Choroid plexus epithelial cell (primary cell): ENCODE results near the gene HLA-DPA1.

Experiments
- DNase-seq: peaks from one replicate; pipeline ENCODE4 v3.0.0-alpha.2; 2010; ENCODE audit warnings: low read depth
- H3K4me3 ChIP-seq: 2 replicates; pipeline ENCODE4 v1.5.1; 2011; ENCODE audit warnings: low read depth, mild to moderate bottlenecking, control low read depth, low read length, moderate library complexity
- CTCF ChIP-seq: conservative IDR thresholded peaks from 2 replicates; pipeline ENCODE4 v1.5.1; 2011; ENCODE audit warnings: low read depth, mild to moderate bottlenecking, control low read depth, inconsistent platforms, low read length, moderate library complexity

The HLA-DPA1 gene

GRCh38 chr6:33091957-33092356 lies 18.5 kb upstream of the HLA-DPA1 start:
- no peak overlapping the region for H3K4me3 ChIP-seq
- DNase-seq, result no peak
- peak; percentile 36 for TF ChIP-seq CTCF

GRCh38 chr6:33088931-33089620 lies 15.6 kb upstream of the HLA-DPA1 start:
- DNase-seq, result no peak
- no peak for TF ChIP-seq CTCF

GRCh38 chr6:33088258-33088930 lies 14.9 kb upstream of the HLA-DPA1 start:
- H3K4me3 ChIP-seq, result no peak overlapping the region
- no peak for TF ChIP-seq CTCF
- DNase-seq, result no peak

More at GRCh38 chr6:33088931-33089620, 15.6 kb upstream of the HLA-DPA1 start:
- no peak overlapping the region for H3K4me3 ChIP-seq

- TF ChIP-seq CTCF, result no peak
- no peak overlapping the region for H3K4me3 ChIP-seq
- no peak for DNase-seq
Measured at GRCh38 chr6:33085627-33086026, 12.2 kb upstream of the HLA-DPA1 start.

- DNase-seq, result peak; percentile 65
- peak; percentile 71 for TF ChIP-seq CTCF
Measured at GRCh38 chr6:33082702-33083101, 9.3 kb upstream of the HLA-DPA1 start.

GRCh38 chr6:33081098-33081824 lies 7.8 kb upstream of the HLA-DPA1 start:
- TF ChIP-seq CTCF, result no peak
- H3K4me3 ChIP-seq, result peak overlapping the region; percentile 47
- DNase-seq, result no peak

More at GRCh38 chr6:33082702-33083101, 9.3 kb upstream of the HLA-DPA1 start:
- no peak overlapping the region for H3K4me3 ChIP-seq
